Activated naive CD8-positive, alpha-beta T cell (primary cell): ENCODE data around the gene CHST5.

Source experiments
- H3K27ac Mint-ChIP-seq: one replicate; pipeline ENCODE4 v1.8.0; 2021; ENCODE audit warnings: mixed read lengths
- H3K27me3 Mint-ChIP-seq: one replicate; pipeline ENCODE4 v1.8.0; 2021; ENCODE audit warnings: mixed read lengths
- H3K36me3 Mint-ChIP-seq: one replicate; pipeline ENCODE4 v1.8.0; 2021; ENCODE audit warnings: mixed read lengths
- H3K4me1 Mint-ChIP-seq: one replicate; pipeline ENCODE4 v1.8.0; 2021; ENCODE audit warnings: low read depth, mixed read lengths
- H3K4me3 Mint-ChIP-seq: one replicate; pipeline ENCODE4 v1.8.0; 2021; ENCODE audit warnings: mild to moderate bottlenecking, mixed read lengths
- H3K9me3 Mint-ChIP-seq: one replicate; pipeline ENCODE4 v1.8.0; 2021; ENCODE audit warnings: low read depth, mixed read lengths

Gene CHST5

DNA sequence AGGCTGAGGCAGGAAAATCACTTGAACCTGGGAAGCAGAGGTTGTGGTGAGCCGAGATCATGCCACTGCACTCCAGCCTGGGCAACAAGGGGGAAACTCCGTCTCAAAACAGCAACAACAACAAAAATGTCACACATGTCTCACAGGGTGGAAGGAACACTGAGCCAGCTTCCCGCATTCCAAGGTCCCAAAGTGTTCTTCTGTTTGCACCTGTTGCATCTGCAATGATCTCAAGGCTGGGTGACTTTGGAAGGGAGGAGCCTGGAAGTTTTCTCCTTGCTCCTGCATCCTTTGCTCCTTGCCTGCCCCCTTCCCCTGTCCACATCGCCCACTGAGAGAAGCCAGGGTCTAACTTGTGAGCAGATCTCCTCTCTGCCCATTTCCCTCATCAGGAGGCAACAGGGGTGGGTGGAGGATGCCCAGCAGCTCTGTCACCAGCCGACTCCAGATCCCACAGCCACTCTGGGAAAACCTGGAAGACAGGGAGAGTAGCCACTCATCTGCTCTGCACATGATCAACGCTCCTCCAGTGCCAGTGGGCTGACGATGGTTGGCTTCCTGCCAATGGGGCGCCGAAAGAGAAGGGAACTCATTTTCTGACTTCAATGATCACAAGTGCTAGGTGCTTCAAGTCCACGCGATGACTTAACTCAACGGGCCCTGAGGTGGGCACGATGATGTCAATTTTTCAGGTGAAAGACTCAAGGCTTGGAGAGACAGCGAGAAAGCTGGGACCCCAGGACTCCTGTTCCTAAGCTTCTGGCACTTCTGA is 53.3 kb downstream of the CHST5 start:
- no peaks in the 10 kb centered on the region for H3K9me3 Mint-ChIP-seq
- no peaks in the 10 kb centered on the region for H3K4me1 Mint-ChIP-seq
- no peaks in the 10 kb centered on the region for H3K36me3 Mint-ChIP-seq
- no peak overlapping the region for H3K4me3 Mint-ChIP-seq
- H3K27me3 Mint-ChIP-seq = peaks cover 9% of the 10 kb centered on the region
- H3K27ac Mint-ChIP-seq = no peak overlapping the region

DNA sequence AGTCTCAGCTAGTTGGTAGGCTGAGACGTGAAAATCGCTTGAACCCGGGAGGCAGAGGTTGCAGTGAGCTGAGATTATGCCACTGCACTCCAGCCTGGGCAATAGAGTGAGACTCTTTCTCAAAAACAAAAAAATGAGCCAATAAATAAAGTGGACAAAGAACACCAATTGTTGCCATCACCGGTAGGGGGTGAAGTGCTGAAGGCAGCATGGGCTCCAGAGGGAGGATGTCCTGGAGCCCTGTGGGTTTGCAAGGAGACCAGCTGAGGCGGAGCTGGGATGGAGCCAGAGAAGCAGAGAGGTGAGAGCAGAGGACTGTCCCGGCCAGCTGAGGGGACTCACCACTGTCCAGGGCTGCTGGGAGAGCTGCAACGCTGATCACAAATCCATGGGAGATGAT is 54.4 kb downstream of the CHST5 start:
- H3K27ac Mint-ChIP-seq = no peak overlapping the region
- H3K4me1 Mint-ChIP-seq = no peaks in the 10 kb centered on the region
- no peaks in the 10 kb centered on the region for H3K9me3 Mint-ChIP-seq
- H3K27me3 Mint-ChIP-seq = peaks cover 6% of the 10 kb centered on the region
- H3K36me3 Mint-ChIP-seq = no peaks in the 10 kb centered on the region
- H3K4me3 Mint-ChIP-seq = no peak overlapping the region

DNA sequence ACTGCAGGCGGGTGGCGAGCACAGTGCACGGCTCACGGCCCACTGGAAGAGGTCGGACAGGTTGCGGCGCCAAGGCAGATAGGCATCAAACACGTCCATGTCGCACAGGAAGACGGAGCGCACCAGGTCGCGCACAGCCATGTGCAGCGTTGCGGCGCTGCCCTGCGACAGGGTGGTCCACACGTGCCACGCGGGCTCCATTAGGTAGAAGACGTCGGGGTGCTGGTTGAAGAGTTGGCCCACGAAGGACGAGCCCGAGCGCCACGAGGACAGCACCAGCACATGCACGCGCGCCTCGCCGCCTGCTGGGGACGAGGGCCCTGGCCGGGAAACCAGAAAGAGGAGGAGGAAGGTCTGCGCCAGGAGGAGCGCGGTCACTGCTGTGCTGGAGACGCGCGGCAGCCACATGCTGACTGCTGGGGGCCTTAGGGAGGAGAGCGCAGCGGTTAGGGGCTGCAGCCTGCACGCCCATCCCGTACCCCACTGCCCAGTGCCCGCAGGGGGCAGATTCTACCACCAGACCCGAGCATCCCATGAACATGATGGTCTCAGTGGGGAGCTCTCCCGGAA is 56.4 kb downstream of the CHST5 start:
- H3K4me1 Mint-ChIP-seq = no peaks in the 10 kb centered on the region
- H3K27ac Mint-ChIP-seq = no peak overlapping the region
- peaks cover 2% of the 10 kb centered on the region for H3K27me3 Mint-ChIP-seq
- H3K9me3 Mint-ChIP-seq = no peaks in the 10 kb centered on the region
- no peak overlapping the region for H3K4me3 Mint-ChIP-seq
- H3K36me3 Mint-ChIP-seq = no peaks in the 10 kb centered on the region
